GM23338 (cell line): ENCODE results near the gene EPHA4.

ENCODE experiments used
- CREB1 ChIP-seq: fragments of 250-450 bp; sonication (Bioruptor Pico); IDR thresholded peaks from 2 replicates; pipeline ENCODE4 v1.5.0; 2020; ENCODE audit warnings: low read depth, mild to moderate bottlenecking, moderate library complexity
- EZH2 ChIP-seq: fragments of 200-600 bp; sonication (generic); IDR thresholded peaks from one replicate; pipeline ENCODE4 v1.8.0; 2017; ENCODE audit warnings: antibody characterized with exemption, mild to moderate bottlenecking, low read depth; ENCODE audit not compliant: unreplicated experiment
- EZH2phosphoT487 ChIP-seq: fragments of 200-600 bp; sonication (generic); IDR thresholded peaks from one replicate; pipeline ENCODE4 v1.8.1; 2018; ENCODE audit warnings: antibody characterized with exemption; ENCODE audit not compliant: unreplicated experiment
- JUNB ChIP-seq: IDR thresholded peaks from one replicate; pipeline ENCODE4 v1.6.1; 2016; ENCODE audit warnings: antibody characterized with exemption; ENCODE audit not compliant: unreplicated experiment
- NANOG ChIP-seq: IDR thresholded peaks from 2 replicates; pipeline ENCODE4 v1.6.1; 2016; ENCODE audit warnings: antibody characterized with exemption, borderline replicate concordance
- POLR2AphosphoS5 ChIP-seq: IDR thresholded peaks from 2 replicates; pipeline ENCODE4 v1.6.1; 2016; ENCODE audit warnings: antibody characterized with exemption, low read depth
- ZNF114 ChIP-seq: fragments of 250-450 bp; sonication (Bioruptor Pico); IDR thresholded peaks from 2 replicates; pipeline ENCODE4 v1.5.0; 2020; ENCODE audit warnings: mild to moderate bottlenecking, moderate library complexity
- ZNF331 ChIP-seq: fragments of 250-450 bp; sonication (Bioruptor Pico); IDR thresholded peaks from 2 replicates; pipeline ENCODE4 v1.5.0; 2020; ENCODE audit warnings: low read depth, mild to moderate bottlenecking, moderate library complexity
- TF ChIP-seq, protein P1 (sequence below), 2 experiments: fragments of 200-600 bp in 1 of 2; sonication (generic) in 1 of 2; conservative IDR thresholded peaks; 2 replicates each; pipeline versions ENCODE4 v1.5.1 to v1.6.1; 2016 to 2017; ENCODE audit warnings: antibody characterized with exemption in 2 of 2, low read depth in 2 of 2, mild to moderate bottlenecking in 2 of 2, moderate library complexity in 1 of 2
- TF ChIP-seq, protein P2 (sequence below): IDR thresholded peaks from 2 replicates; pipeline ENCODE4 v1.6.1; 2016; ENCODE audit warnings: antibody characterized with exemption
- TF ChIP-seq, protein P3 (sequence below): fragments of 250-450 bp; sonication (Bioruptor Pico); IDR thresholded peaks from 2 replicates; pipeline ENCODE4 v1.5.0; 2020; ENCODE audit warnings: mild to moderate bottlenecking, moderate library complexity
- TF ChIP-seq, protein P4 (sequence below): IDR thresholded peaks from one replicate; pipeline ENCODE4 v1.6.1; 2018; ENCODE audit warnings: antibody characterized with exemption; ENCODE audit not compliant: unreplicated experiment

DNA sequence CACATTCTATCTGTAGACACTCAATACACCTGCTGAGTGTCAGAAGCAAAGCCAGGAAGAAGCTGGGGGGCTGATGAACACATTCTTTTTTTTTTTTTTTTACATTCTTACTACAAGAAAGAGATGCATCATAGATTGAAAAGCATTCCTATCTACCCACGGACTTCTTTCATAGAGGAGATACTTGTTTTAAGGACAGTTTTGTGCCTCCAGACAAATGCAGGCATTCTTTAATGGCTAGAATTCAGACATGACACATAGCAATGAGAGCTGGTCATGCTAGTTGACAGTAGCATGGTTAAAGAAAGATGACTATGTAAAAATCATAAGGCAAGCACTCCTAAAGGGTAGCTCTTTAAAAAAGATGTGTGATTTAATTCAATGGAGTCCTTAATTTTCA is 110.2 kb downstream of the EPHA4 start:
- TF ChIP-seq EZH2 (no peak), POLR2AphosphoS5 (no peak), NANOG (no peak), CREB1 (CRISPR knock-in tag) (no peak), EZH2phosphoT487 (no peak), JUNB (no peak), ZNF114 (no peak), ZNF331 (CRISPR knock-in tag) (no peak)
- TF ChIP-seq, protein P1, sequence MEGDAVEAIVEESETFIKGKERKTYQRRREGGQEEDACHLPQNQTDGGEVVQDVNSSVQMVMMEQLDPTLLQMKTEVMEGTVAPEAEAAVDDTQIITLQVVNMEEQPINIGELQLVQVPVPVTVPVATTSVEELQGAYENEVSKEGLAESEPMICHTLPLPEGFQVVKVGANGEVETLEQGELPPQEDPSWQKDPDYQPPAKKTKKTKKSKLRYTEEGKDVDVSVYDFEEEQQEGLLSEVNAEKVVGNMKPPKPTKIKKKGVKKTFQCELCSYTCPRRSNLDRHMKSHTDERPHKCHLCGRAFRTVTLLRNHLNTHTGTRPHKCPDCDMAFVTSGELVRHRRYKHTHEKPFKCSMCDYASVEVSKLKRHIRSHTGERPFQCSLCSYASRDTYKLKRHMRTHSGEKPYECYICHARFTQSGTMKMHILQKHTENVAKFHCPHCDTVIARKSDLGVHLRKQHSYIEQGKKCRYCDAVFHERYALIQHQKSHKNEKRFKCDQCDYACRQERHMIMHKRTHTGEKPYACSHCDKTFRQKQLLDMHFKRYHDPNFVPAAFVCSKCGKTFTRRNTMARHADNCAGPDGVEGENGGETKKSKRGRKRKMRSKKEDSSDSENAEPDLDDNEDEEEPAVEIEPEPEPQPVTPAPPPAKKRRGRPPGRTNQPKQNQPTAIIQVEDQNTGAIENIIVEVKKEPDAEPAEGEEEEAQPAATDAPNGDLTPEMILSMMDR (conservative IDR thresholded peaks at IDR 0.05; ENCODE audit: low read depth in 2 of 2), result no peak
- TF ChIP-seq, protein P2, sequence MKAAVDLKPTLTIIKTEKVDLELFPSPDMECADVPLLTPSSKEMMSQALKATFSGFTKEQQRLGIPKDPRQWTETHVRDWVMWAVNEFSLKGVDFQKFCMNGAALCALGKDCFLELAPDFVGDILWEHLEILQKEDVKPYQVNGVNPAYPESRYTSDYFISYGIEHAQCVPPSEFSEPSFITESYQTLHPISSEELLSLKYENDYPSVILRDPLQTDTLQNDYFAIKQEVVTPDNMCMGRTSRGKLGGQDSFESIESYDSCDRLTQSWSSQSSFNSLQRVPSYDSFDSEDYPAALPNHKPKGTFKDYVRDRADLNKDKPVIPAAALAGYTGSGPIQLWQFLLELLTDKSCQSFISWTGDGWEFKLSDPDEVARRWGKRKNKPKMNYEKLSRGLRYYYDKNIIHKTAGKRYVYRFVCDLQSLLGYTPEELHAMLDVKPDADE, result no peak
- TF ChIP-seq, protein P3, sequence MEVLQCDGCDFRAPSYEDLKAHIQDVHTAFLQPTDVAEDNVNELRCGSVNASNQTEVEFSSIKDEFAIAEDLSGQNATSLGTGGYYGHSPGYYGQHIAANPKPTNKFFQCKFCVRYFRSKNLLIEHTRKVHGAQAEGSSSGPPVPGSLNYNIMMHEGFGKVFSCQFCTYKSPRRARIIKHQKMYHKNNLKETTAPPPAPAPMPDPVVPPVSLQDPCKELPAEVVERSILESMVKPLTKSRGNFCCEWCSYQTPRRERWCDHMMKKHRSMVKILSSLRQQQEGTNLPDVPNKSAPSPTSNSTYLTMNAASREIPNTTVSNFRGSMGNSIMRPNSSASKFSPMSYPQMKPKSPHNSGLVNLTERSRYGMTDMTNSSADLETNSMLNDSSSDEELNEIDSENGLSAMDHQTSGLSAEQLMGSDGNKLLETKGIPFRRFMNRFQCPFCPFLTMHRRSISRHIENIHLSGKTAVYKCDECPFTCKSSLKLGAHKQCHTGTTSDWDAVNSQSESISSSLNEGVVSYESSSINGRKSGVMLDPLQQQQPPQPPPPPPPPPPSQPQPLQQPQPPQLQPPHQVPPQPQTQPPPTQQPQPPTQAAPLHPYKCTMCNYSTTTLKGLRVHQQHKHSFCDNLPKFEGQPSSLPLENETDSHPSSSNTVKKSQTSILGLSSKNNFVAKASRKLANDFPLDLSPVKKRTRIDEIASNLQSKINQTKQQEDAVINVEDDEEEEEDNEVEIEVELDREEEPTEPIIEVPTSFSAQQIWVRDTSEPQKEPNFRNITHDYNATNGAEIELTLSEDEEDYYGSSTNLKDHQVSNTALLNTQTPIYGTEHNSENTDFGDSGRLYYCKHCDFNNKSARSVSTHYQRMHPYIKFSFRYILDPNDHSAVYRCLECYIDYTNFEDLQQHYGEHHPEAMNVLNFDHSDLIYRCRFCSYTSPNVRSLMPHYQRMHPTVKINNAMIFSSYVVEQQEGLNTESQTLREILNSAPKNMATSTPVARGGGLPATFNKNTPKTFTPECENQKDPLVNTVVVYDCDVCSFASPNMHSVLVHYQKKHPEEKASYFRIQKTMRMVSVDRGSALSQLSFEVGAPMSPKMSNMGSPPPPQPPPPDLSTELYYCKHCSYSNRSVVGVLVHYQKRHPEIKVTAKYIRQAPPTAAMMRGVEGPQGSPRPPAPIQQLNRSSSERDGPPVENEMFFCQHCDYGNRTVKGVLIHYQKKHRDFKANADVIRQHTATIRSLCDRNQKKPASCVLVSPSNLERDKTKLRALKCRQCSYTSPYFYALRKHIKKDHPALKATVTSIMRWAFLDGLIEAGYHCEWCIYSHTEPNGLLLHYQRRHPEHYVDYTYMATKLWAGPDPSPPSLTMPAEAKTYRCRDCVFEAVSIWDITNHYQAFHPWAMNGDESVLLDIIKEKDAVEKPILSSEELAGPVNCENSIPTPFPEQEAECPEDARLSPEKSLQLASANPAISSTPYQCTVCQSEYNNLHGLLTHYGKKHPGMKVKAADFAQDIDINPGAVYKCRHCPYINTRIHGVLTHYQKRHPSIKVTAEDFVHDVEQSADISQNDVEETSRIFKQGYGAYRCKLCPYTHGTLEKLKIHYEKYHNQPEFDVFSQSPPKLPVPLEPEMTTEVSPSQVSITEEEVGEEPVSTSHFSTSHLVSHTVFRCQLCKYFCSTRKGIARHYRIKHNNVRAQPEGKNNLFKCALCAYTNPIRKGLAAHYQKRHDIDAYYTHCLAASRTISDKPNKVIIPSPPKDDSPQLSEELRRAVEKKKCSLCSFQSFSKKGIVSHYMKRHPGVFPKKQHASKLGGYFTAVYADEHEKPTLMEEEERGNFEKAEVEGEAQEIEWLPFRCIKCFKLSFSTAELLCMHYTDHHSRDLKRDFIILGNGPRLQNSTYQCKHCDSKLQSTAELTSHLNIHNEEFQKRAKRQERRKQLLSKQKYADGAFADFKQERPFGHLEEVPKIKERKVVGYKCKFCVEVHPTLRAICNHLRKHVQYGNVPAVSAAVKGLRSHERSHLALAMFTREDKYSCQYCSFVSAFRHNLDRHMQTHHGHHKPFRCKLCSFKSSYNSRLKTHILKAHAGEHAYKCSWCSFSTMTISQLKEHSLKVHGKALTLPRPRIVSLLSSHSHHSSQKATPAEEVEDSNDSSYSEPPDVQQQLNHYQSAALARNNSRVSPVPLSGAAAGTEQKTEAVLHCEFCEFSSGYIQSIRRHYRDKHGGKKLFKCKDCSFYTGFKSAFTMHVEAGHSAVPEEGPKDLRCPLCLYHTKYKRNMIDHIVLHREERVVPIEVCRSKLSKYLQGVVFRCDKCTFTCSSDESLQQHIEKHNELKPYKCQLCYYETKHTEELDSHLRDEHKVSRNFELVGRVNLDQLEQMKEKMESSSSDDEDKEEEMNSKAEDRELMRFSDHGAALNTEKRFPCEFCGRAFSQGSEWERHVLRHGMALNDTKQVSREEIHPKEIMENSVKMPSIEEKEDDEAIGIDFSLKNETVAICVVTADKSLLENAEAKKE (CRISPR knock-in tag), result no peak
- TF ChIP-seq, protein P4, sequence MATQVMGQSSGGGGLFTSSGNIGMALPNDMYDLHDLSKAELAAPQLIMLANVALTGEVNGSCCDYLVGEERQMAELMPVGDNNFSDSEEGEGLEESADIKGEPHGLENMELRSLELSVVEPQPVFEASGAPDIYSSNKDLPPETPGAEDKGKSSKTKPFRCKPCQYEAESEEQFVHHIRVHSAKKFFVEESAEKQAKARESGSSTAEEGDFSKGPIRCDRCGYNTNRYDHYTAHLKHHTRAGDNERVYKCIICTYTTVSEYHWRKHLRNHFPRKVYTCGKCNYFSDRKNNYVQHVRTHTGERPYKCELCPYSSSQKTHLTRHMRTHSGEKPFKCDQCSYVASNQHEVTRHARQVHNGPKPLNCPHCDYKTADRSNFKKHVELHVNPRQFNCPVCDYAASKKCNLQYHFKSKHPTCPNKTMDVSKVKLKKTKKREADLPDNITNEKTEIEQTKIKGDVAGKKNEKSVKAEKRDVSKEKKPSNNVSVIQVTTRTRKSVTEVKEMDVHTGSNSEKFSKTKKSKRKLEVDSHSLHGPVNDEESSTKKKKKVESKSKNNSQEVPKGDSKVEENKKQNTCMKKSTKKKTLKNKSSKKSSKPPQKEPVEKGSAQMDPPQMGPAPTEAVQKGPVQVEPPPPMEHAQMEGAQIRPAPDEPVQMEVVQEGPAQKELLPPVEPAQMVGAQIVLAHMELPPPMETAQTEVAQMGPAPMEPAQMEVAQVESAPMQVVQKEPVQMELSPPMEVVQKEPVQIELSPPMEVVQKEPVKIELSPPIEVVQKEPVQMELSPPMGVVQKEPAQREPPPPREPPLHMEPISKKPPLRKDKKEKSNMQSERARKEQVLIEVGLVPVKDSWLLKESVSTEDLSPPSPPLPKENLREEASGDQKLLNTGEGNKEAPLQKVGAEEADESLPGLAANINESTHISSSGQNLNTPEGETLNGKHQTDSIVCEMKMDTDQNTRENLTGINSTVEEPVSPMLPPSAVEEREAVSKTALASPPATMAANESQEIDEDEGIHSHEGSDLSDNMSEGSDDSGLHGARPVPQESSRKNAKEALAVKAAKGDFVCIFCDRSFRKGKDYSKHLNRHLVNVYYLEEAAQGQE, result no peak
